GM19238 (cell line): ENCODE measurements around the gene PRDM8.
"Not testable (repeated sequence)": the region's sequence is repeated elsewhere in the genome, so short reads cannot be mapped to it uniquely, and the experiment has no call there.

Experiments
- DNase-seq: peaks from one replicate; pipeline ENCODE4 v3.0.0; 2011; ENCODE audit warnings: low spot score; ENCODE audit not compliant: insufficient read length

PRDM8 gene

GRCh38 chr4:80225595-80225994 lies 28.3 kb downstream of the PRDM8 start:
- DNase-seq, result no peak

- no peak for DNase-seq
Observed at GRCh38 chr4:80226094-80226493, 28.8 kb downstream of the PRDM8 start.

GRCh38 chr4:80228460-80228859 lies 31.2 kb downstream of the PRDM8 start:
- no peak for DNase-seq

- no peak for DNase-seq
Observed at GRCh38 chr4:80229128-80229527, 31.8 kb downstream of the PRDM8 start.

- no peak for DNase-seq
Observed at GRCh38 chr4:80229590-80229989, 32.3 kb downstream of the PRDM8 start.

GRCh38 chr4:80231180-80231579 lies 33.9 kb downstream of the PRDM8 start:
- no peak for DNase-seq

- no peak for DNase-seq
Observed at GRCh38 chr4:80232707-80233370, 35.5 kb downstream of the PRDM8 start.

GRCh38 chr4:80233390-80233789 lies 36.1 kb downstream of the PRDM8 start:
- no peak for DNase-seq

- DNase-seq, result no peak
Observed at GRCh38 chr4:80235451-80235850, 38.1 kb downstream of the PRDM8 start.

GRCh38 chr4:80237992-80238391 lies 40.7 kb downstream of the PRDM8 start:
- no peak for DNase-seq

GRCh38 chr4:80239480-80240150 lies 42.3 kb downstream of the PRDM8 start:
- no peak for DNase-seq

- DNase-seq, result no peak
Observed at GRCh38 chr4:80240976-80241375, 43.7 kb downstream of the PRDM8 start.

- DNase-seq, result no peak
Observed at GRCh38 chr4:80243274-80244018, 46.1 kb downstream of the PRDM8 start.

- DNase-seq, result not testable (repeated sequence)
Observed at GRCh38 chr4:80247484-80247883, 50.2 kb downstream of the PRDM8 start.

- DNase-seq, result no peak
Observed at GRCh38 chr4:80249144-80249543, 51.8 kb downstream of the PRDM8 start.

- no peak for DNase-seq
Observed at GRCh38 chr4:80252427-80252826, 55.1 kb downstream of the PRDM8 start.

- no peak for DNase-seq
Observed at GRCh38 chr4:80252953-80253352, 55.6 kb downstream of the PRDM8 start.

GRCh38 chr4:80253510-80253909 lies 56.2 kb downstream of the PRDM8 start:
- DNase-seq, result no peak
